Suprapubic skin (tissue), 4 donors: ENCODE data around the gene FKBP15. TPM values are rescaled to one million over a fixed set of nuclear protein-coding genes. Genes with fewer than 3 reads are reported as not detected.

Experiments
- DNase-seq, 2 donors: peaks; one replicate each; pipeline ENCODE4 v3.0.0-alpha.2; 2019; ENCODE audit warnings: low spot score in 2 of 2
- H3K27ac ChIP-seq: fragments of 200-600 bp; sonication (generic); one replicate; pipeline ENCODE4 v1.5.1; 2019
- H3K27me3 ChIP-seq: fragments of 200-600 bp; sonication (generic); one replicate; pipeline ENCODE4 v1.5.1; 2019
- H3K36me3 ChIP-seq: fragments of 200-600 bp; sonication (generic); one replicate; pipeline ENCODE4 v1.5.1; 2019
- H3K4me1 ChIP-seq: fragments of 200-600 bp; sonication (generic); one replicate; pipeline ENCODE4 v1.5.1; 2019
- H3K4me3 ChIP-seq: fragments of 200-600 bp; sonication (generic); one replicate; pipeline ENCODE4 v1.5.1; 2019; ENCODE audit warnings: mild to moderate bottlenecking
- H3K9me3 ChIP-seq: fragments of 200-600 bp; sonication (generic); one replicate; pipeline ENCODE4 v1.5.1; 2019
- EP300 ChIP-seq: sonication (generic); formaldehyde crosslinking; IDR thresholded peaks from one replicate; pipeline ENCODE4 v1.6.1; 2017; ENCODE audit warnings: antibody characterized with exemption
- POLR2A ChIP-seq, 2 donors: fragments of 450-650 bp; IDR thresholded peaks; one replicate each; pipeline ENCODE4 v1.6.1; 2017; ENCODE audit warnings: antibody characterized with exemption in 2 of 2, mild to moderate bottlenecking in 2 of 2, moderate library complexity in 2 of 2
- POLR2AphosphoS5 ChIP-seq, 3 donors: sonication (generic); formaldehyde crosslinking; IDR thresholded peaks; one replicate each; pipeline ENCODE4 v1.6.1; 2017; ENCODE audit warnings: antibody characterized with exemption in 3 of 3
- WGBS: methylation state at CpG from one replicate; pipeline ENCODE4 v1.1.5; 2018; 5-methylcytosine and 5-hydroxymethylcytosine counted together
- total RNA-seq, 4 donors: library from RNA; depleted of rRNA; stranded (reverse); fragments of >200 nt; gene quantifications; one replicate each; pipeline ENCODE4 v1.1.0, GENCODE V29; 2016
- TF ChIP-seq, protein P1 (sequence below), 2 donors: fragments of 200-600 bp in 1 of 2; fragments of 450-650 bp in 1 of 2; sonication (generic) in 1 of 2; IDR thresholded peaks; one replicate each; pipeline ENCODE4 v1.5.1; 2016 to 2019; ENCODE audit warnings: antibody characterized with exemption in 2 of 2, mild to moderate bottlenecking in 1 of 2, moderate library complexity in 1 of 2

FKBP15 gene
- total RNA-seq, 4 donors from 2014 or later, result 26.2 to 45.7 (median 30.5) TPM

DNA sequence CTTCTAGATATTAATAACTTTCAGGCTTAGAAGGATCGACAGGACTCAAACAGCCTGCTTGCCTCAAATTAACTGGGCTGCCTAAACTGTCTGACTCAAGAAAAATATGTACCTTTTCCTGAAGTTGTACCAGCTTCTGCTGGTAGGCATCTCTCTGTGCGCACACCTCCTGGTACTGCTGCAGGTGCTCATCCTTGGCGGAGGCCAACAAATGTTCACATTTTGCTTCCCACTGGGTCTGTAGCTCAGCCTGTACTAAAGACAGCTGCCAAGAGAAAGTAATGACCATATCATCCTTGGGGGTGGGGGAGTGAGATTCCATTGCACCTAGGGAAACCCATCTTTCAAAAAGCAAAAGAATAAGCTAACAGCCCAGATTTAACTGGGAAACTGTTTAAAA, 47.7 kb downstream of the FKBP15 start:
- H3K27me3 ChIP-seq, result no peaks in the 10 kb centered on the region
- H3K4me1 ChIP-seq, result no peaks in the 10 kb centered on the region
- TF ChIP-seq POLR2AphosphoS5 (IDR thresholded peaks at IDR 0.05) (no peak), POLR2A (IDR thresholded peaks at IDR 0.05) (no peak), EP300 (no peak)
- TF ChIP-seq, protein P1, sequence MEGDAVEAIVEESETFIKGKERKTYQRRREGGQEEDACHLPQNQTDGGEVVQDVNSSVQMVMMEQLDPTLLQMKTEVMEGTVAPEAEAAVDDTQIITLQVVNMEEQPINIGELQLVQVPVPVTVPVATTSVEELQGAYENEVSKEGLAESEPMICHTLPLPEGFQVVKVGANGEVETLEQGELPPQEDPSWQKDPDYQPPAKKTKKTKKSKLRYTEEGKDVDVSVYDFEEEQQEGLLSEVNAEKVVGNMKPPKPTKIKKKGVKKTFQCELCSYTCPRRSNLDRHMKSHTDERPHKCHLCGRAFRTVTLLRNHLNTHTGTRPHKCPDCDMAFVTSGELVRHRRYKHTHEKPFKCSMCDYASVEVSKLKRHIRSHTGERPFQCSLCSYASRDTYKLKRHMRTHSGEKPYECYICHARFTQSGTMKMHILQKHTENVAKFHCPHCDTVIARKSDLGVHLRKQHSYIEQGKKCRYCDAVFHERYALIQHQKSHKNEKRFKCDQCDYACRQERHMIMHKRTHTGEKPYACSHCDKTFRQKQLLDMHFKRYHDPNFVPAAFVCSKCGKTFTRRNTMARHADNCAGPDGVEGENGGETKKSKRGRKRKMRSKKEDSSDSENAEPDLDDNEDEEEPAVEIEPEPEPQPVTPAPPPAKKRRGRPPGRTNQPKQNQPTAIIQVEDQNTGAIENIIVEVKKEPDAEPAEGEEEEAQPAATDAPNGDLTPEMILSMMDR (IDR thresholded peaks at IDR 0.05), result no peak
- H3K9me3 ChIP-seq, result no peaks in the 10 kb centered on the region
- no peak overlapping the region for H3K27ac ChIP-seq
- peaks cover 91% of the 10 kb centered on the region for H3K36me3 ChIP-seq
- H3K4me3 ChIP-seq, result no peak overlapping the region
- DNase-seq, result no peak
- WGBS, result 92% methylated on average over 3 of the region's 3 CpGs

DNA sequence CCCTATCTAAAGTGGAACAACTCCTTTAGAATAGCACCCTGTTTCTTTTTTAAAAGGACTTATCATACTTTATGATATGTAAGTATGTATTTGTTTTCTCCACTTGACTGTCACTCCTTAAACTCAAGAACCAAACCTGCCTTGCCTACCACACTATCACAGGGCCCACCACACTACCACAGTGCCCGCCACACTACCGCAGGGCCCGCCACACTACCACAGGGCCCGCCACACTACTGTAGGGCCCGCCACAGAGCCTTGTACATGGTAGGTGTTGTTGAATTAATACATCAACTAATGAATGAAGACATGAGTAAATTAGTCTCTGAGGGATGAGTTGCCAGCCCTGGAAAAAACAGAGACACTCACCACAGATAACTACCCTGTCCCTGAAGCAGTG, 52.3 kb downstream of the FKBP15 start:
- Histone ChIP-seq H3K36me3 (peaks cover 97% of the 10 kb centered on the region), H3K4me3 (no peak overlapping the region), H3K4me1 (peaks cover 13% of the 10 kb centered on the region), H3K9me3 (no peaks in the 10 kb centered on the region), H3K27me3 (no peaks in the 10 kb centered on the region), H3K27ac (no peak overlapping the region)
- 99% methylated on average over 5 of the region's 5 CpGs for WGBS
- DNase-seq, result no peak
- TF ChIP-seq POLR2A (IDR thresholded peaks at IDR 0.05) (no peak), EP300 (no peak), POLR2AphosphoS5 (IDR thresholded peaks at IDR 0.05) (no peak)
- TF ChIP-seq, protein P1 (IDR thresholded peaks at IDR 0.05), result no peak

DNA sequence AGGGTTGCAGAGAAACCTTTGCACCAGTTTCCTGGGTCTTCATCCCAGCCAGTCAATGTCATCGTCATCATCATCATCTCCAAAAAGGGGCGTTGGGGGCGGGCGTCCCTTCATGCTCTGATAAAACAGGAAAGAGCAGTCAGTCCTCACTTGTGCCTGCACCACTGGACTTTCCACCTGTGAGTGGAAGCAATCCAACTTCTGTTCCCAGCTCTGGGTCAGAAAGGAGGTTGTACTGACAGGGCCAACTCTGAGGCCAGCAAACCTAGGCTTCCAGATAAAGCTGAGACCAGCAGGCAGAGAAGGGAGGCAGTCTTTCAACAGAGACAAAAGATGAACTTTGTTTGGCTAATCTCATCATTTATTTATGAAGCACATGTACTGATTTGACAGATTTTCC, 55.0 kb downstream of the FKBP15 start:
- H3K4me3 ChIP-seq, result no peak overlapping the region
- H3K36me3 ChIP-seq, result peaks cover 98% of the 10 kb centered on the region
- H3K27ac ChIP-seq, result no peak overlapping the region
- H3K4me1 ChIP-seq, result peaks cover 13% of the 10 kb centered on the region
- no peak for DNase-seq
- H3K9me3 ChIP-seq, result no peaks in the 10 kb centered on the region
- 89% methylated on average over 3 of the region's 4 CpGs for WGBS
- TF ChIP-seq EP300 (no peak), POLR2AphosphoS5 (IDR thresholded peaks at IDR 0.05) (no peak), POLR2A (IDR thresholded peaks at IDR 0.05) (no peak)
- TF ChIP-seq, protein P1 (IDR thresholded peaks at IDR 0.05), result no peak
- no peaks in the 10 kb centered on the region for H3K27me3 ChIP-seq

DNA sequence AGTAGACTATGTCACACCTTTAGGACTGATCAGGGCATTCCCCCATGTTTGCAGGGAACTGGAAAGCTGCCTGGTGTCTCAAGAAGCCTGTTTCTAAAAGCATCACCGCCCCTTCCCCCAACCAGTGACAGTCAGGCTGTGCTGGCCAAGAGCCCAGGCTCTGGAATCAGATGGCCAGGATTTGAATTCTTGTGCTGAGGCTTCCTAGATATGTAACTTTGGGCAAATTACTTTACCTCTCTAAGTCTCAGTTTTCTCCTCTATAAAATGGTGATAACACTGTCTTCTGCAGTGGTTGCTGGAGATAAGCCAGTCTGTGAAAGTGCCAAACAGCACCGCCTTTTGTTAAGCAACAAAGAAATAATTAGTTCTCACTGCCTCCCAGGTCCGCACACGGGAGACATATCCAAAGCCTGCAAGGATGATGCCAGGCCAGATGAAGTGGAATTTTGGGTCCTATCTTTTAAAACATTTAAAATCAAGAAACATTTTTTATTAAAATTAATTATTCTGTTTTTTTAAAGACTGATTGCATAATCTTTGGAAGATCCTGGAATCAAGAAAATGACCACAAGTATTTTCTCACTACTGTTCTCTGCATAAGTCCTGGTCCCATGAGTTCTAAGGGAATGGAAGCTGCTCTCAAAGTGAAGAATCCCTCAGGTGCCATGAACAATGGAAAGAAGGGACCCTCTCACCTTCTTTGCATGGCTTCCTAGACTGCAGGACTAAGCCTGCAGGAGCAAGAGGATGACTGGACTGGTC, 56.4 kb downstream of the FKBP15 start:
- peaks cover 90% of the 10 kb centered on the region for H3K36me3 ChIP-seq
- no peak overlapping the region for H3K4me3 ChIP-seq
- no peaks in the 10 kb centered on the region for H3K9me3 ChIP-seq
- H3K4me1 ChIP-seq, result peaks cover 13% of the 10 kb centered on the region
- H3K27ac ChIP-seq, result no peak overlapping the region
- WGBS, result 49% methylated on average over 4 of the region's 4 CpGs
- TF ChIP-seq POLR2A (IDR thresholded peaks at IDR 0.05), result no peak
- DNase-seq, result no peak
- no peaks in the 10 kb centered on the region for H3K27me3 ChIP-seq

DNA sequence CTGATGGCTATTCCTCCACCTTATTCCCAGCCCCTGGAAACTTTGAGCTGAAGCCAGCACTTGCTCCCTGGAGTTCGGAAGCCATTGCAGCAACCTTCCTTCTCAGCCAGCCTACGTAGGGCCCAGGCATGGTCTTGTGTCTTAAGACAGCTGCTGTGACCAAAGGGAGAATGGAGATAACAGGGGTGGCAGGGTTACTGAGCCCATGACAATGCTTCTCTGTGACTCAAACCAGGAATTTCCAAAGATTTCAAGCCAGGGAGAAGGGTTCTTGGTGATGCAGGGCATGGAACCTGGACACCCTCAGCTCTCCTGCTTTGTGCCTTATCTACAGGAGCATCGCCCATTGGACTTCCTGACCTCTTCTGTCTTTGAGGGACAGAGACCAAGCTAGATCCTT, 58.1 kb downstream of the FKBP15 start:
- Histone ChIP-seq H3K27ac (no peak overlapping the region), H3K4me3 (no peak overlapping the region), H3K27me3 (no peaks in the 10 kb centered on the region), H3K4me1 (peaks cover 13% of the 10 kb centered on the region), H3K9me3 (no peaks in the 10 kb centered on the region), H3K36me3 (peaks cover 90% of the 10 kb centered on the region)
- no peak for TF ChIP-seq EP300
- TF ChIP-seq POLR2A (IDR thresholded peaks at IDR 0.05), result no peak
- no peak for TF ChIP-seq POLR2AphosphoS5 (IDR thresholded peaks at IDR 0.05)
- TF ChIP-seq, protein P1 (IDR thresholded peaks at IDR 0.05), result no peak
- 59% methylated on average over 3 of the region's 3 CpGs for WGBS
- DNase-seq, result no peak

DNA sequence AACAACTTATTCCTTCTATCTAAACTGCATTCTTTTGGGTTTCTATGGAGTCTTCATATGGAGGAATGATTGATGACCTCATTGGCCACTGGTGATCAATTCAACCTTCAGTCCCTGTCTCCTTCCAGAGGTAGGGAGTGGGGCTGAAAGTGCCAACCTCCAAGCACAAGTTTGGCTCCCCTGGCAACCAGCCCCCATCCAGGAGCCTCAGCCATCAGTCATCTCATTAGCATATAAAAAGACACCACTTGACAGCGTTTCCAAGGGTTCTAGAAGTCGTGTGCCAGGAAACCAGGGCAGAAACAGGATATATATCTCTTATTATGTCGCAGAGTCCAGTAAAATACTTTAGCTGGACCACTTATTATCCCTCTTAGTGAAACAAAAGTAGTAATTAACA, 60.5 kb downstream of the FKBP15 start:
- Histone ChIP-seq H3K4me1 (peaks cover 26% of the 10 kb centered on the region), H3K9me3 (no peaks in the 10 kb centered on the region), H3K27me3 (no peaks in the 10 kb centered on the region), H3K27ac (no peak overlapping the region), H3K36me3 (peaks cover 74% of the 10 kb centered on the region), H3K4me3 (no peak overlapping the region)
- no peak for TF ChIP-seq EP300
- no peak for TF ChIP-seq POLR2AphosphoS5 (IDR thresholded peaks at IDR 0.05)
- no peak for TF ChIP-seq POLR2A (IDR thresholded peaks at IDR 0.05)
- TF ChIP-seq, protein P1 (IDR thresholded peaks at IDR 0.05), result no peak
- no peak for DNase-seq
- 43% methylated on average over 3 of the region's 3 CpGs for WGBS
